WTC11 (cell line): ENCODE data around the gene CCP110. TPM values are rescaled to one million over a fixed set of nuclear protein-coding genes. Genes with fewer than 3 reads are reported as not detected.

Experiments used
- ATAC-seq: fragments of 200-7000 bp; cut with Tn5 transposase; 2 replicates; pipeline ENCODE4 v1.10.0; 2021; ENCODE audit warnings: mild to moderate bottlenecking, moderate library complexity
- CTCF ChIA-PET: fragments of 300-600 bp; sonication (Branson Sonifier 250); formaldehyde crosslinking; loops from one replicate; lab custom pipeline; 2021; ENCODE audit warnings: antibody characterized with exemption; lab: Charles Lee
- POLR2A ChIA-PET: fragments of 350-600 bp; sonication (Branson Sonifier 250); formaldehyde crosslinking; loops from one replicate; lab custom pipeline; 2021; ENCODE audit warnings: antibody characterized with exemption; lab: Charles Lee
- DNase-seq: peaks from one replicate; pipeline ENCODE4 v3.0.0; 2021; ENCODE audit warnings: low spot score
- H3K27ac Mint-ChIP-seq: 2 replicates; pipeline ENCODE4 v1.8.0; 2021; ENCODE audit warnings: mixed read lengths
- H3K27me3 Mint-ChIP-seq: 2 replicates; pipeline ENCODE4 v1.8.0; 2021; ENCODE audit warnings: low read depth, mild to moderate bottlenecking, moderate library complexity, mixed read lengths
- H3K36me3 Mint-ChIP-seq: 2 replicates; pipeline ENCODE4 v1.8.0; 2021; ENCODE audit warnings: mixed read lengths
- H3K4me1 Mint-ChIP-seq: 2 replicates; pipeline ENCODE4 v1.8.0; 2022; ENCODE audit warnings: mixed read lengths
- H3K4me3 Mint-ChIP-seq: 2 replicates; pipeline ENCODE4 v1.8.0; 2021; ENCODE audit warnings: mild to moderate bottlenecking, moderate library complexity, mixed read lengths
- H3K9me3 Mint-ChIP-seq: 2 replicates; pipeline ENCODE4 v1.8.0; 2021; ENCODE audit warnings: mixed read lengths
- ATF1 ChIP-seq: sonication (generic); formaldehyde crosslinking; IDR thresholded peaks from 2 replicates; pipeline ENCODE4 v1.8.1; 2023; ENCODE audit warnings: mild to moderate bottlenecking, moderate library complexity, missing genetic modification reagents
- MYBL2 ChIP-seq: sonication (generic); formaldehyde crosslinking; IDR thresholded peaks from 2 replicates; pipeline ENCODE4 v1.8.1; 2023; ENCODE audit warnings: mild to moderate bottlenecking, moderate library complexity, missing genetic modification reagents
- NFATC4 ChIP-seq: fragments of 250-450 bp; sonication (Bioruptor Pico); IDR thresholded peaks from 2 replicates; pipeline ENCODE4 v1.9.0; 2021; ENCODE audit warnings: mild to moderate bottlenecking
- NFYB ChIP-seq: sonication (generic); formaldehyde crosslinking; conservative IDR thresholded peaks from 2 replicates; pipeline ENCODE4 v1.8.0; 2022; ENCODE audit warnings: low read depth, missing genetic modification reagents
- PRRX2 ChIP-seq: fragments of 250-450 bp; sonication (Bioruptor Pico); IDR thresholded peaks from 2 replicates; pipeline ENCODE4 v1.8.0; 2021; ENCODE audit warnings: mild to moderate bottlenecking
- RORB ChIP-seq: fragments of 250-450 bp; sonication (Bioruptor Pico); IDR thresholded peaks from 2 replicates; pipeline ENCODE4 v1.9.0; 2021; ENCODE audit warnings: mild to moderate bottlenecking
- SMAD4 ChIP-seq: sonication (generic); formaldehyde crosslinking; IDR thresholded peaks from 2 replicates; pipeline ENCODE4 v1.8.0; 2022; ENCODE audit warnings: mild to moderate bottlenecking, missing genetic modification reagents
- SOX15 ChIP-seq: fragments of 250-450 bp; sonication (Bioruptor Pico); IDR thresholded peaks from 2 replicates; pipeline ENCODE4 v1.9.0; 2021; ENCODE audit warnings: mild to moderate bottlenecking
- ZNF263 ChIP-seq: sonication (generic); formaldehyde crosslinking; IDR thresholded peaks from 2 replicates; pipeline ENCODE4 v1.8.1; 2022; ENCODE audit warnings: low read depth, mild to moderate bottlenecking, moderate library complexity, missing genetic modification reagents
- total RNA-seq: library from RNA; stranded (reverse); gene quantifications from 3 replicates; pipeline ENCODE4 v1.2.3, GENCODE V29; 2021
- TF ChIP-seq, protein P1 (sequence below): sonication (generic); formaldehyde crosslinking; IDR thresholded peaks from 2 replicates; pipeline ENCODE4 v1.8.0; 2023; ENCODE audit warnings: missing genetic modification reagents
- TF ChIP-seq, protein P2 (sequence below): sonication (generic); formaldehyde crosslinking; IDR thresholded peaks from 2 replicates; pipeline ENCODE4 v1.8.0; 2023; ENCODE audit warnings: missing genetic modification reagents, mild to moderate bottlenecking, borderline replicate concordance
- TF ChIP-seq, protein P3 (sequence below): fragments of 250-450 bp; sonication (Bioruptor Pico); IDR thresholded peaks from 2 replicates; pipeline ENCODE4 v1.9.0; 2021; ENCODE audit warnings: mild to moderate bottlenecking, borderline replicate concordance
- TF ChIP-seq, protein P4 (sequence below): sonication (generic); formaldehyde crosslinking; IDR thresholded peaks from 2 replicates; pipeline ENCODE4 v1.8.1; 2022; ENCODE audit warnings: mild to moderate bottlenecking, moderate library complexity, missing genetic modification reagents
- TF ChIP-seq, protein P5 (sequence below): fragments of 250-450 bp; sonication (Bioruptor Pico); IDR thresholded peaks from 2 replicates; pipeline ENCODE4 v1.9.0; 2021; ENCODE audit warnings: mild to moderate bottlenecking
- TF ChIP-seq, protein P6 (sequence below): sonication (generic); formaldehyde crosslinking; IDR thresholded peaks from 2 replicates; pipeline ENCODE4 v1.8.0; 2023; ENCODE audit warnings: mild to moderate bottlenecking, missing genetic modification reagents

CCP110 gene
- total RNA-seq, 1 experiment from 2014 or later, result 23.9 TPM

DNA sequence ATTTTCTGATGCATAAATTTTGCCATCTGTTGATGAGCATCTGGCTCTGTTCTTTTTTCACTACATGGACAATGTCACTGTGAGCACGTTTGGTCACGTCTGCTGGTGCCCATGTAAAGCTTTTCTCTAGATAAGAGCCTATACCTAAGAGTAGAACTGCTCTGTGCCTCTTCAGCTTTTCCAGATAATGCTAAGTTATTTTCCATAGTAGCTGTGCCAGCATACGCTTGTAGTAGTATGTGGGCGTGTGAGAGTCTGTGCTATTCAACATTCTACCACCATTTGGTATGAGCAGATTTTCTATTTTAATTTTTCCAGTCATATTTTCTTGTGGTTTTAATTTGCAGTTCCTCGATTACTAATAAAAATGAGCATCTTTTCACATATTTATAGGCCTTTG is 64.9 kb downstream of the CCP110 start (continued):
- TF ChIP-seq ZNF263 (CRISPR knock-in tag) (no peak), RORB (no peak)
- TF ChIP-seq, protein P1, sequence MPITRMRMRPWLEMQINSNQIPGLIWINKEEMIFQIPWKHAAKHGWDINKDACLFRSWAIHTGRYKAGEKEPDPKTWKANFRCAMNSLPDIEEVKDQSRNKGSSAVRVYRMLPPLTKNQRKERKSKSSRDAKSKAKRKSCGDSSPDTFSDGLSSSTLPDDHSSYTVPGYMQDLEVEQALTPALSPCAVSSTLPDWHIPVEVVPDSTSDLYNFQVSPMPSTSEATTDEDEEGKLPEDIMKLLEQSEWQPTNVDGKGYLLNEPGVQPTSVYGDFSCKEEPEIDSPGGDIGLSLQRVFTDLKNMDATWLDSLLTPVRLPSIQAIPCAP (CRISPR knock-in tag), result no peak
- TF ChIP-seq, protein P2, sequence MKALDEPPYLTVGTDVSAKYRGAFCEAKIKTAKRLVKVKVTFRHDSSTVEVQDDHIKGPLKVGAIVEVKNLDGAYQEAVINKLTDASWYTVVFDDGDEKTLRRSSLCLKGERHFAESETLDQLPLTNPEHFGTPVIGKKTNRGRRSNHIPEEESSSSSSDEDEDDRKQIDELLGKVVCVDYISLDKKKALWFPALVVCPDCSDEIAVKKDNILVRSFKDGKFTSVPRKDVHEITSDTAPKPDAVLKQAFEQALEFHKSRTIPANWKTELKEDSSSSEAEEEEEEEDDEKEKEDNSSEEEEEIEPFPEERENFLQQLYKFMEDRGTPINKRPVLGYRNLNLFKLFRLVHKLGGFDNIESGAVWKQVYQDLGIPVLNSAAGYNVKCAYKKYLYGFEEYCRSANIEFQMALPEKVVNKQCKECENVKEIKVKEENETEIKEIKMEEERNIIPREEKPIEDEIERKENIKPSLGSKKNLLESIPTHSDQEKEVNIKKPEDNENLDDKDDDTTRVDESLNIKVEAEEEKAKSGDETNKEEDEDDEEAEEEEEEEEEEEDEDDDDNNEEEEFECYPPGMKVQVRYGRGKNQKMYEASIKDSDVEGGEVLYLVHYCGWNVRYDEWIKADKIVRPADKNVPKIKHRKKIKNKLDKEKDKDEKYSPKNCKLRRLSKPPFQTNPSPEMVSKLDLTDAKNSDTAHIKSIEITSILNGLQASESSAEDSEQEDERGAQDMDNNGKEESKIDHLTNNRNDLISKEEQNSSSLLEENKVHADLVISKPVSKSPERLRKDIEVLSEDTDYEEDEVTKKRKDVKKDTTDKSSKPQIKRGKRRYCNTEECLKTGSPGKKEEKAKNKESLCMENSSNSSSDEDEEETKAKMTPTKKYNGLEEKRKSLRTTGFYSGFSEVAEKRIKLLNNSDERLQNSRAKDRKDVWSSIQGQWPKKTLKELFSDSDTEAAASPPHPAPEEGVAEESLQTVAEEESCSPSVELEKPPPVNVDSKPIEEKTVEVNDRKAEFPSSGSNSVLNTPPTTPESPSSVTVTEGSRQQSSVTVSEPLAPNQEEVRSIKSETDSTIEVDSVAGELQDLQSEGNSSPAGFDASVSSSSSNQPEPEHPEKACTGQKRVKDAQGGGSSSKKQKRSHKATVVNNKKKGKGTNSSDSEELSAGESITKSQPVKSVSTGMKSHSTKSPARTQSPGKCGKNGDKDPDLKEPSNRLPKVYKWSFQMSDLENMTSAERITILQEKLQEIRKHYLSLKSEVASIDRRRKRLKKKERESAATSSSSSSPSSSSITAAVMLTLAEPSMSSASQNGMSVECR (CRISPR knock-in tag), result no peak
- TF ChIP-seq, all 79 proteins: peak for 0

DNA sequence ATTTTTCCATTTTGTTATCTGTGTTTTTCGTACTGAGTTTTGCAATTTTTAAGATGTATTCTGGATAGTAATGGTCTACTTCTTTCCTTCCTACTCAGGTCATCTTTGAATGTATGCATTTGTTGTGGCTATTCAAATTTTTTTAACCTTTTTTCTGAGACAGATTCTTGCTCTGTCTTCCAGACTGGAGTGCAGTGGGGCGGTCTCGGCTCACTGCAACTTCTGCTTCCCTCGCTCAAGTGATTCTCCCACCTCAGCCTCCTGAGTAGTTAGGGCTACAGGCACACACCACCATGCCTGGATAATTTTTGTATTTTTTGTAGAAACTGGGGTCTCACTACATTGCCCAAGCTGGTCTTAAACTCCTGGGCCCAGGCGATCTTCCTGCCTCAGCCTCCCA is 65.4 kb downstream of the CCP110 start:
- TF ChIP-seq ATF1 (CRISPR knock-in tag), result no peak
- TF ChIP-seq NFYB (CRISPR knock-in tag), result no peak
- no peak for TF ChIP-seq NFATC4 (CRISPR knock-in tag)
- TF ChIP-seq MYBL2, result no peak
- TF ChIP-seq SOX15 (CRISPR knock-in tag), result no peak
- TF ChIP-seq SMAD4 (CRISPR knock-in tag), result no peak
- TF ChIP-seq, protein P3, sequence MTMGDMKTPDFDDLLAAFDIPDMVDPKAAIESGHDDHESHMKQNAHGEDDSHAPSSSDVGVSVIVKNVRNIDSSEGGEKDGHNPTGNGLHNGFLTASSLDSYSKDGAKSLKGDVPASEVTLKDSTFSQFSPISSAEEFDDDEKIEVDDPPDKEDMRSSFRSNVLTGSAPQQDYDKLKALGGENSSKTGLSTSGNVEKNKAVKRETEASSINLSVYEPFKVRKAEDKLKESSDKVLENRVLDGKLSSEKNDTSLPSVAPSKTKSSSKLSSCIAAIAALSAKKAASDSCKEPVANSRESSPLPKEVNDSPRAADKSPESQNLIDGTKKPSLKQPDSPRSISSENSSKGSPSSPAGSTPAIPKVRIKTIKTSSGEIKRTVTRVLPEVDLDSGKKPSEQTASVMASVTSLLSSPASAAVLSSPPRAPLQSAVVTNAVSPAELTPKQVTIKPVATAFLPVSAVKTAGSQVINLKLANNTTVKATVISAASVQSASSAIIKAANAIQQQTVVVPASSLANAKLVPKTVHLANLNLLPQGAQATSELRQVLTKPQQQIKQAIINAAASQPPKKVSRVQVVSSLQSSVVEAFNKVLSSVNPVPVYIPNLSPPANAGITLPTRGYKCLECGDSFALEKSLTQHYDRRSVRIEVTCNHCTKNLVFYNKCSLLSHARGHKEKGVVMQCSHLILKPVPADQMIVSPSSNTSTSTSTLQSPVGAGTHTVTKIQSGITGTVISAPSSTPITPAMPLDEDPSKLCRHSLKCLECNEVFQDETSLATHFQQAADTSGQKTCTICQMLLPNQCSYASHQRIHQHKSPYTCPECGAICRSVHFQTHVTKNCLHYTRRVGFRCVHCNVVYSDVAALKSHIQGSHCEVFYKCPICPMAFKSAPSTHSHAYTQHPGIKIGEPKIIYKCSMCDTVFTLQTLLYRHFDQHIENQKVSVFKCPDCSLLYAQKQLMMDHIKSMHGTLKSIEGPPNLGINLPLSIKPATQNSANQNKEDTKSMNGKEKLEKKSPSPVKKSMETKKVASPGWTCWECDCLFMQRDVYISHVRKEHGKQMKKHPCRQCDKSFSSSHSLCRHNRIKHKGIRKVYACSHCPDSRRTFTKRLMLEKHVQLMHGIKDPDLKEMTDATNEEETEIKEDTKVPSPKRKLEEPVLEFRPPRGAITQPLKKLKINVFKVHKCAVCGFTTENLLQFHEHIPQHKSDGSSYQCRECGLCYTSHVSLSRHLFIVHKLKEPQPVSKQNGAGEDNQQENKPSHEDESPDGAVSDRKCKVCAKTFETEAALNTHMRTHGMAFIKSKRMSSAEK (CRISPR knock-in tag), result no peak
- TF ChIP-seq, all 79 proteins: peak for 0
- ChIA-PET POLR2A (no interaction called here), CTCF (interaction anchor here (0.5 to 1.3 kb wide), 4 partner anchors 10 to 318 kb away, joined by 3 to 5 read pairs (median 3); no protein-coding TSS in a partner anchor)
- no peaks in the 10 kb centered on the region for H3K4me1 Mint-ChIP-seq
- ATAC-seq (no peak), DNase-seq (no peak)
- no peaks in the 10 kb centered on the region for H3K27me3 Mint-ChIP-seq
- H3K36me3 Mint-ChIP-seq, result peaks cover 33% of the 10 kb centered on the region
- no peaks in the 10 kb centered on the region for H3K9me3 Mint-ChIP-seq
- H3K27ac Mint-ChIP-seq, result peak overlapping the region; percentile 24; the same call in 1 of the 2 replicates
- H3K4me3 Mint-ChIP-seq, result no peak overlapping the region

DNA sequence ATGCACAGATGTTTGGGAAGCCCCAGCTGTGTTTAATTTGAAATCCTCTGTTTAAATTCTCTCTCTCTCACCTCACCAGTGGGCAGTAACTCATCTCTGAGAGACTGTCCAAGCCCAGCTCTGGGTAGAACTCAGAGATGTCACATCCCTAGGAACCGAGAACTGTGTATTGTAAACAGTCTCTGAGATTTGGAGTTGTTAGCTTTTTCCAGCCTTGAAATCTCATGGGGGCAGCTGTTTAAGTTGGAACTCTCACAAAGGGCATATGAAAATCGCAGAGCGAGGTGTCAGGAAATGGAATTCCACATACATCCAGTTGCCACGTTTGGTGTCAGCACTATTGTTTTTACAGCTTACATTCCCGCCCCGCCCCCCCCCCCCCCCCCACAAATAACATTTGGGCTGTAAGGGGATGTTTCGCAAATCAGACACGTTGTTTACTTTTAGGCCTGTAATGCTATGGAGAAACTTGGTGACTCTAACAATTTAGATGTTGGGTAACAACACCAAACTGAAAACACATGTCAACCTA is 66.1 kb downstream of the CCP110 start:
- ATAC-seq (no peak), DNase-seq (no peak)
- H3K4me3 Mint-ChIP-seq, result no peak overlapping the region
- no peak overlapping the region for H3K27ac Mint-ChIP-seq
- POLR2A ChIA-PET, result no interaction called here
- no peaks in the 10 kb centered on the region for H3K9me3 Mint-ChIP-seq
- H3K36me3 Mint-ChIP-seq, result peaks cover 33% of the 10 kb centered on the region
- no peaks in the 10 kb centered on the region for H3K27me3 Mint-ChIP-seq
- CTCF ChIA-PET, result interaction anchor here (1.0 to 1.3 kb wide), 3 partner anchors 9 to 317 kb away, joined by 3 to 5 read pairs (median 3); no protein-coding TSS in a partner anchor
- peaks cover 3% of the 10 kb centered on the region for H3K4me1 Mint-ChIP-seq
- no peak for TF ChIP-seq PRRX2 (CRISPR knock-in tag)
- TF ChIP-seq, protein P4, sequence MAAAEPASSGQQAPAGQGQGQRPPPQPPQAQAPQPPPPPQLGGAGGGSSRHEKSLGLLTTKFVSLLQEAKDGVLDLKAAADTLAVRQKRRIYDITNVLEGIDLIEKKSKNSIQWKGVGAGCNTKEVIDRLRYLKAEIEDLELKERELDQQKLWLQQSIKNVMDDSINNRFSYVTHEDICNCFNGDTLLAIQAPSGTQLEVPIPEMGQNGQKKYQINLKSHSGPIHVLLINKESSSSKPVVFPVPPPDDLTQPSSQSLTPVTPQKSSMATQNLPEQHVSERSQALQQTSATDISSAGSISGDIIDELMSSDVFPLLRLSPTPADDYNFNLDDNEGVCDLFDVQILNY (CRISPR knock-in tag), result no peak
- TF ChIP-seq, protein P1 (CRISPR knock-in tag), result no peak
- TF ChIP-seq, protein P5, sequence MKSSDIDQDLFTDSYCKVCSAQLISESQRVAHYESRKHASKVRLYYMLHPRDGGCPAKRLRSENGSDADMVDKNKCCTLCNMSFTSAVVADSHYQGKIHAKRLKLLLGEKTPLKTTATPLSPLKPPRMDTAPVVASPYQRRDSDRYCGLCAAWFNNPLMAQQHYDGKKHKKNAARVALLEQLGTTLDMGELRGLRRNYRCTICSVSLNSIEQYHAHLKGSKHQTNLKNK (CRISPR knock-in tag), result no peak
- TF ChIP-seq, protein P6, sequence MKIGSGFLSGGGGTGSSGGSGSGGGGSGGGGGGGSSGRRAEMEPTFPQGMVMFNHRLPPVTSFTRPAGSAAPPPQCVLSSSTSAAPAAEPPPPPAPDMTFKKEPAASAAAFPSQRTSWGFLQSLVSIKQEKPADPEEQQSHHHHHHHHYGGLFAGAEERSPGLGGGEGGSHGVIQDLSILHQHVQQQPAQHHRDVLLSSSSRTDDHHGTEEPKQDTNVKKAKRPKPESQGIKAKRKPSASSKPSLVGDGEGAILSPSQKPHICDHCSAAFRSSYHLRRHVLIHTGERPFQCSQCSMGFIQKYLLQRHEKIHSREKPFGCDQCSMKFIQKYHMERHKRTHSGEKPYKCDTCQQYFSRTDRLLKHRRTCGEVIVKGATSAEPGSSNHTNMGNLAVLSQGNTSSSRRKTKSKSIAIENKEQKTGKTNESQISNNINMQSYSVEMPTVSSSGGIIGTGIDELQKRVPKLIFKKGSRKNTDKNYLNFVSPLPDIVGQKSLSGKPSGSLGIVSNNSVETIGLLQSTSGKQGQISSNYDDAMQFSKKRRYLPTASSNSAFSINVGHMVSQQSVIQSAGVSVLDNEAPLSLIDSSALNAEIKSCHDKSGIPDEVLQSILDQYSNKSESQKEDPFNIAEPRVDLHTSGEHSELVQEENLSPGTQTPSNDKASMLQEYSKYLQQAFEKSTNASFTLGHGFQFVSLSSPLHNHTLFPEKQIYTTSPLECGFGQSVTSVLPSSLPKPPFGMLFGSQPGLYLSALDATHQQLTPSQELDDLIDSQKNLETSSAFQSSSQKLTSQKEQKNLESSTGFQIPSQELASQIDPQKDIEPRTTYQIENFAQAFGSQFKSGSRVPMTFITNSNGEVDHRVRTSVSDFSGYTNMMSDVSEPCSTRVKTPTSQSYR, result no peak
